Gastrocnemius medialis (tissue), 4 donors: Measurements from ENCODE around the gene HK1. TPM values are rescaled to one million over a fixed set of nuclear protein-coding genes. Genes with fewer than 3 reads are reported as not detected.
A peak's percentile ranks its signal among the peaks of the same experiment; 100 is the strongest.

Experiments used
- ATAC-seq, 2 donors: fragments of 150-250 bp; one replicate each; pipeline ENCODE4 v1.9.1; 2016
- DNase-seq, 2 donors: peaks; one replicate each; pipeline ENCODE4 v3.0.0-alpha.2; 2019
- H3K27ac ChIP-seq, 4 donors: fragments of 200-600 bp; sonication (generic); 1 replicate in 1 of 4; 2 replicates in 3 of 4; pipeline ENCODE4 v1.5.1; 2016 to 2018; ENCODE audit warnings: mild to moderate bottlenecking in 2 of 4, moderate library complexity in 1 of 4
- H3K27me3 ChIP-seq, 3 donors: fragments of 200-600 bp; sonication (generic) in 2 of 3; 1 replicate in 1 of 3; 2 replicates in 2 of 3; pipeline versions ENCODE4 v1.5.1 to v1.6.0; 2016 to 2019; ENCODE audit warnings: mild to moderate bottlenecking in 1 of 3, moderate library complexity in 1 of 3
- H3K36me3 ChIP-seq, 2 donors: fragments of 200-600 bp; sonication (generic) in 1 of 2; one replicate each; pipeline ENCODE4 v1.5.1; 2017 to 2018
- H3K4me1 ChIP-seq, 2 donors: fragments of 200-600 bp; sonication (generic) in 1 of 2; one replicate each; pipeline ENCODE4 v1.5.1; 2016 to 2017; ENCODE audit warnings: mild to moderate bottlenecking in 2 of 2
- H3K4me3 ChIP-seq, 4 donors: fragments of 200-600 bp; sonication (generic) in 3 of 4; 1 replicate in 1 of 4; 2 replicates in 3 of 4; pipeline ENCODE4 v1.5.1; 2016 to 2019; ENCODE audit warnings: mild to moderate bottlenecking in 2 of 4
- H3K9me3 ChIP-seq, 3 donors: fragments of 200-600 bp; sonication (generic) in 2 of 3; 1 replicate in 1 of 3; 2 replicates in 2 of 3; pipeline ENCODE4 v1.5.1; 2016 to 2019
- CTCF ChIP-seq, 5 experiments: fragments of 450-650 bp in 3 of 5; fragments of 200-600 bp in 2 of 5; sonication (generic) in 2 of 5; IDR thresholded peaks in 4 of 5; conservative IDR thresholded peaks in 1 of 5; 1 replicate in 4 of 5; 2 replicates in 1 of 5; pipeline ENCODE4 v1.5.1; 2016 to 2019; ENCODE audit warnings: antibody characterized with exemption in 5 of 5, mild to moderate bottlenecking in 3 of 5, moderate library complexity in 3 of 5
- POLR2A ChIP-seq, 2 donors: fragments of 450-650 bp; IDR thresholded peaks; one replicate each; pipeline ENCODE4 v1.6.1; 2017; ENCODE audit warnings: antibody characterized with exemption in 2 of 2, mild to moderate bottlenecking in 2 of 2, moderate library complexity in 2 of 2
- in situ Hi-C, 4 donors: fragments of 200-750 bp; cut with MboI; loops; one replicate each; pipeline versions ENCODE4 v1.15.0 to v1.8.0; 2017; ENCODE audit warnings: low sequenced_read_pairs in 4 of 4
- intact Hi-C: fragments of 100-400 bp; cut with DNase I; formaldehyde crosslinking; loops from one replicate; pipeline ENCODE4 v1.15.1; 2023; ENCODE audit warnings: low total_unique reads
- total RNA-seq, 4 donors: library from RNA; depleted of rRNA; stranded (reverse); fragments of >200 nt; gene quantifications; one replicate each; pipeline versions ENCODE4 v1.1.0 to v1.2.3, GENCODE V29; 2016

The HK1 gene
- total RNA-seq, 4 donors from 2014 or later: 168 to 331 (median 246) TPM

GRCh38 chr10:69392481-69393000 is 114.2 kb downstream of the HK1 start:
- in situ Hi-C loops: loop anchor here in 3 of 4 donors (5.0 to 25.0 kb wide), 3 partner anchors 155 to 405 kb away; partner anchors contain the start of gene KIFBP (in 1 of the 3)
- peak; percentile 74 to 82 for DNase-seq

GRCh38 chr10:69394020-69394419 is 115.7 kb downstream of the HK1 start:
- no peak for ATAC-seq

More at GRCh38 chr10:69392481-69393000, 114.2 kb downstream of the HK1 start:
- Histone ChIP-seq H3K27ac (peak overlapping the region in 2 of 4 donors; percentile 55 to 56), H3K9me3 (no peaks in the 10 kb centered on the region), H3K4me1 (peaks cover 0 to 4% of the 10 kb centered on the region in 2 donors), H3K27me3 (no peaks in the 10 kb centered on the region), H3K36me3 (peaks cover 3 to 77% of the 10 kb centered on the region in 2 donors), H3K4me3 (no peak overlapping the region)
- peak; percentile 89 to 94 for ATAC-seq
- TF ChIP-seq POLR2A (IDR thresholded peaks at IDR 0.05) (no peak), CTCF (IDR thresholded peaks at IDR 0.05 in 4 of 5, conservative IDR thresholded peaks at IDR 0.05 in 1 of 5) (peak; percentile 97 to 99 (median 98))
- intact Hi-C loops: loop anchor here (1.0 kb wide), 2 partner anchors 74 to 155 kb away; no protein-coding TSS in a partner anchor

GRCh38 chr10:69397972-69398371 is 119.7 kb downstream of the HK1 start:
- ATAC-seq (no peak), DNase-seq (no peak)
- H3K36me3 ChIP-seq: peaks cover 0 to 84% of the 10 kb centered on the region in 2 donors
- no peak overlapping the region for H3K27ac ChIP-seq
- H3K4me1 ChIP-seq: no peaks in the 10 kb centered on the region
- in situ Hi-C loops: loop anchor here in 1 of 4 donors (25.0 kb wide), 1 partner anchor 411 kb away; the partner anchor contains the start of gene KIFBP
- H3K27me3 ChIP-seq: no peaks in the 10 kb centered on the region
- TF ChIP-seq CTCF (IDR thresholded peaks at IDR 0.05 in 4 of 5, conservative IDR thresholded peaks at IDR 0.05 in 1 of 5) (no peak), POLR2A (IDR thresholded peaks at IDR 0.05) (no peak)
- H3K4me3 ChIP-seq: no peak overlapping the region
- intact Hi-C loops: no loop called here
- H3K9me3 ChIP-seq: no peaks in the 10 kb centered on the region

More at GRCh38 chr10:69394020-69394419, 115.7 kb downstream of the HK1 start:
- peaks cover 2 to 77% of the 10 kb centered on the region in 2 donors for H3K36me3 ChIP-seq
- in situ Hi-C loops: loop anchor here in 3 of 4 donors (5.0 to 25.0 kb wide), 3 partner anchors 157 to 407 kb away; partner anchors contain the start of gene KIFBP (in 1 of the 3)
- no peak overlapping the region for H3K27ac ChIP-seq
- no peaks in the 10 kb centered on the region for H3K9me3 ChIP-seq
- peaks cover 0 to 4% of the 10 kb centered on the region in 2 donors for H3K4me1 ChIP-seq
- no peak for DNase-seq
- intact Hi-C loops: no loop called here
- no peak overlapping the region for H3K4me3 ChIP-seq
- H3K27me3 ChIP-seq: no peaks in the 10 kb centered on the region
- TF ChIP-seq CTCF (IDR thresholded peaks at IDR 0.05 in 4 of 5, conservative IDR thresholded peaks at IDR 0.05 in 1 of 5) (no peak), POLR2A (IDR thresholded peaks at IDR 0.05) (no peak)

GRCh38 chr10:69398466-69398865 is 120.2 kb downstream of the HK1 start:
- intact Hi-C loops: no loop called here
- TF ChIP-seq CTCF (IDR thresholded peaks at IDR 0.05 in 4 of 5, conservative IDR thresholded peaks at IDR 0.05 in 1 of 5) (no peak), POLR2A (IDR thresholded peaks at IDR 0.05) (no peak)
- ATAC-seq: no peak

More at GRCh38 chr10:69398466-69398865, 120.2 kb downstream of the HK1 start:
- H3K9me3 ChIP-seq: no peaks in the 10 kb centered on the region
- no peak for DNase-seq
- H3K4me3 ChIP-seq: no peak overlapping the region
- no peaks in the 10 kb centered on the region for H3K4me1 ChIP-seq
- in situ Hi-C loops: loop anchor here in 1 of 4 donors (25.0 kb wide), 1 partner anchor 411 kb away; the partner anchor contains the start of gene KIFBP
- H3K27ac ChIP-seq: no peak overlapping the region
- H3K27me3 ChIP-seq: no peaks in the 10 kb centered on the region
- H3K36me3 ChIP-seq: peaks cover 0 to 84% of the 10 kb centered on the region in 2 donors
